ENCODE results near the gene THAP4.

Gene THAP4

GRCh38 chr2:241545523-241546473 is 91.2 kb downstream of the THAP4 start:
- FAIRE-seq, result no peak

GRCh38 chr2:241545106-241545505 is 91.9 kb downstream of the THAP4 start:
- FAIRE-seq, result no peak

DNA sequence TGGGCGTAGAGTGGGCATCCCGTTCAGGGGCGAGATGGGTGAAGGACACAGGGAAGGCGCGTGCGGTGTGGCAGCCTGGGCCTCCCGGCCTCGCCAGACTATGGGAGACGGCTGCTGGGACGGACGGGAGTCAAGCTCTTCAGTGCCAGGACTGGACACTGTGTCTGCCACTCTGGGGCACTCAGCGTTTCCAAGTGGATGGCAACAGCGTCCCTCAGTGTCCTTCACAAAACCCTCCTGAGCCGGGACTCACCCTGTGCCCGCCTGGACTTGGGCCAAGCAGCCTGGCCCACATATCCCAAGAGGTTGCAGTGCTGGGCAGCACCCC is 94.7 kb downstream of the THAP4 start:
- FAIRE-seq, result no peak

DNA sequence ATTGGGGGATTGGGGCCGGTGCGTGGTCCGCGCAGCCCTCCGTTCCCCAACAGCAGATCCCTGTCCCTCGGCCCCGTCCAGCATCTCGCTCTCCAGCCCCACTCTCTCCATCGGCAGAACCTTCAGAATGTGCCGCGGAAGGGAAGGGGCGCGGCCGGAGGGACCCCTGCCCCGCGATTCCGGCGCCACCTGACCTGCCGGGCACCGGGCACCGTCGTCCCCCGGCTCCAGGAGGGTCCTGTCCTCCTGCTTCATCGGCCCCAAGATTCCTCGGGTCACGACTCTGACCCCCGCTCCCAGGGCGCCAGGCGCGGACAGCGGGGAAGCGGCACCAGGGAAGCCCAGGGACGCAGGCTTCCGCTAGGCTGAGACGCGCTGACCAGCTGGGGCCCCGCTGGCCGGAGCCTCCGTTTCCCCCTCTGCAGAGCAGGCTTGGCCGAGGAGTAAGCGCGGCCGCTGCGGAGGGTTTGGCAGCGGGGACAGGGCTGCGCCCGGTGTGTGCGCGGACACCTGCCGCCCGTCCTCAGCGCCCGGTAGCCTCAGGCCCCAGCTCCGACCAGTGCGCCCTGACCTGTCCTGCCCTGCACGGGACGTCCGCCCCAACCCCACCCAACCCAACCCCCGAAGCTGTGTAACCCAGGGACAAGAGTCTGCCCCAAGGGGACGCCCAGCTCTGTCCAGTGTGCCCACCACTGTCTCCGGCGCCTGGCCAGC is 95.2 kb downstream of the THAP4 start:
- FAIRE-seq, result no peak

DNA sequence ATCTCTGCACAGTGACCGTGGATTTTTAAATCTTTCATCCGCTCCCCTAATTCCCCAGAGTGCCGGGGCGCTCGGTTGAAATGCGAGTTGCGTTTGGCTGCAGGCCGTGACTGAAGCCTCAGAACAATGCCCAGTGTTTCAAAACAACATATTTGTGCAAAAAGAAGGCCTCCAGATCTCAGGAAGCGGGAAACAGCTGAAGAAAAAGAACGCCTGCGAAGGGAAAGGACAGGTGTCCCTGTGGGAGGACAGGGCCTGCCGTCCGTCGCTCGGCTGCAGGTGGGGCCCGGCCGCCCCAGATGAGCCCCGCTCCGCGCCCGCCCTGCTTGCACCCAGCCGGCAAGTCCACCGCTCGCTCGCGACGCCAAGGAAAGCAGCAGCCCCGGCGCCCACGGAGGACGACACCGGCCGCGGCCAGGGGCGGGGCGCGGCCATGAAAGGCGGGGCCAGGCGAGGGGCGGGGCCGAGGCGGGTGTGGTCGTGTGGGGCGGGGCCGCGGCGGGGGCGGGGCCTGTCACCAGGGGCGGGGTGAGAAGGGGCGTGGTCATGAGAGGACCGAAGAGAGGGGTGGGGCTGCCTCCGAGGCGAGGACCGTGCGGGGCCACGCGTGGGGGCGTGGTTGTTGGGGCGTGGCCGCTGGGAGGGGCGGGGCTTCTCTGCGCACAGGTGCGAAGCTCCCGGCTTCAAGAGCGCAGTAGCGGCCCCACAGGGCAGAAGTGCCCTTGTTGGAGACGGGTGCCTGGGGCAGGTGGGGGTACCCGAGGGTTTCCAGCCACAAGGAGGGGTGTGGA is 96.0 kb downstream of the THAP4 start:
- no peak for FAIRE-seq

GRCh38 chr2:241540401-241540770 is 96.6 kb downstream of the THAP4 start:
- FAIRE-seq, result no peak

DNA sequence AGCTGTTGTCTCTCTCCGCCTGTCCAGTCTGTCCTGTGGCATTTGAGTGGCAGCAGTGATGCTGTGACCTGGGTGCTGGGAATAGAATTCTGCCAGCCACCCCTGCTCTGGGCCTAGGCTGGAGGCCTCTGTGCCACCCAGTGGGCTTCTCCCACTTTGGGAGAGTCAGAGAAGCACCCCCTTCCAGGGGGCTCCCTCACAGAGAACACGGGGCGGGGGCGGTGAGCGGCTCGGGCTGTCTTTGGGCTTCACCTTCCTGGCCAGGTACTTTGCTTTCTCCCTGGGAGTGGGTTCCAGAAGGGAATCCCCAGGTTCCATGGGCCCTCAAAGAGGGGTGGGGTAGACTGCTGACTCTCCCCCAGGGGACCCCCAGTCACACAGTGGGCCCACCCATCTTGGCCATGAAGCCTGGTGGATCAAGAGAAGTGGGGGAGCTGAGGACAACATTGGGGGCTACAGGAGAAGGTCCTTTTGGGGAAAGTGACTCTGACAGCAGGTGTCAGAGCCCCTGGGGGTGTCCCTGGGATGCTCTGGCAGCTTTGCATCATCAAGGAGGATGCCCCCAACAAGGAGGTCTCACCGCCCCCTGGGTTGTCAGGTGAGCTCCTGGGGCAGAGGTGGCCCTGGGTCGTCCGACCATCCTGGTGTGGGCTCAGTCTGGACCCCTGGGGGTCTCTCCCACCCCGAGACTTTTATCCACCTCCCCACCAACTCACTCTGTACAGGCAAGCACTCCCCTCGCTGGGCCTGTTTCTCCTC is 97.2 kb downstream of the THAP4 start:
- FAIRE-seq, result no peak

DNA sequence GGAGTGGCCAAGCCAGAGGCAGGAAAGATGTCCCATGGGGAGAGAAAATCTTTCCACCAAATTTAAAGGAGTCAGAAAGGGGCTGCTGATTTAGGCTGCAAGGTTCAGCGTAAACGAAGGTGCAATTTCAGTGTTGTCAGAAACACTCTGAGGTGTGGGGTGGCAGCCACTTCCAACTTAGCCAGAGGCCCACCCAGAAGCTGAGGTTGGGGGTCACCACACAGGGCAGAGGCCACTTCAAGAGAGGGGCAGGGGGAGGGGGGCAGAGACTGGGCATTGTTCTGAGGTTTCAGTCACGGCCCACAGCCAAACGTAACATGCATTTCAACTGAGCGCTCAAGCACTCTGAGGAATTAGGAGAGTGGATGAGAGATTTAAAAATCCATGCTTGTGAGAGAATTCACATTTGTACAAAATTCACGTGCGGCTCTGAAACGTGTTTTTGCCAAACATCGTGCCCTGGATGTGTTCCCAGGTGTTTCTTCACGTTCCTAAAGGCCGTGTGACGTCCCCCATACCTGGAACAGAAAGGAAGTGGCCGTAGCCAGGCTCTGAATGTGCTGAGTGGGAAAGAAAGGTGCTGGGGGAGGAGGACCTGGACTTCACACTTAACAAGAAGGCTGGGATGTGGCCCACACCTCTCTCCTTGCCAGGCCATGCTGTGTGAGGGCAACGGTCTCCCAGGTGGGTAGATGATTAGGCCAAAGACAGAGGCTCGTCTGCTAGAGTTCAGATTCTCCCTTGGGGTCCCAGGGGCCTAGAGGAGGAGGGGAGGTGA is 97.9 kb downstream of the THAP4 start:
- no peak for FAIRE-seq

GRCh38 chr2:241535871-241536655 is 100.9 kb downstream of the THAP4 start:
- FAIRE-seq, result no peak

DNA sequence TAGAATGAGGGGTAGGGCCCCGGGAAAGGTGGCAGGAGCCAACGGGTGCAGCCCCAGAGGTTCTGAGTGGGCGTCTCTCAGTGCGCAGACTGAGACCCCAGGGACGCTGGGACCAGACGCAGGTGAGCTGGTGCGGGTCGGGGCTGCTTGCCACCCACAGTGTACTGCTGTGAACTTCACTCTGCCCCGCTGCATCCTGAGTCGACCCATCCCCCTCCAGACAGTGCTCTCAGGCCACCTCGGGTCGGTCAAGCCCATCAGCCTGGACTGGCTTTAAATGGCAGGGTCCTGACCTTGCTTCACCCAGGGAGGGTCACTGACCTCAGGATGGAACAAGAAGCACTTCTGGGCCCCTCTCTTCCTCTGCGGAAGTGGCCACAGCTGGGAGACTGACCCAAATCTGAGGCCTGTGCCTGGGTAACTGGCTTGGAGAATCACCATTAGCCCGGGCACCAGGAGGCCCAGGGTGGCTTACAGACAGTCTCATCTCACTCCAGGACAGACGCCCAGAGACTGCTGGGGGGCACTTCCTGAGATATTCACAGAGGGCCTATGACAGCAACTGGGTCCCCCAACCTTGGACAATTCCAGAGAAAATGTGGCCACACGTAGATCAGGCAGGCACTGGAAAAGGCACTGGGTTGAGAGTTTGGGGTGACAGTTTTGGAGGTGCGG is 102.1 kb downstream of the THAP4 start:
- no peak for FAIRE-seq
